Heart left ventricle (tissue), 16 donors: ENCODE data around the gene ATAD1. TPM values are rescaled to one million over a fixed set of nuclear protein-coding genes. Genes with fewer than 3 reads are reported as not detected.

Experiments
- ATAC-seq, 4 donors: fragments of 200-7000 bp; cut with Tn5 transposase; one replicate each; pipeline ENCODE4 v1.9.1; 2020 to 2022; ENCODE audit warnings: moderate library complexity in 4 of 4, mild to moderate bottlenecking in 3 of 4, moderate number of reproducible peaks in 1 of 4
- DNase-seq, 5 donors: peaks; one replicate each; pipeline ENCODE4 v3.0.0-alpha.2; 2020
- H3K27ac ChIP-seq, 12 donors: fragments of 200-600 bp; sonication (generic) in 4 of 12; one replicate each; pipeline versions ENCODE4 v1.5.0 to v1.8.0; 2016 to 2022; ENCODE audit warnings: mild to moderate bottlenecking in 2 of 12
- H3K27me3 ChIP-seq, 9 donors: fragments of 200-600 bp; sonication (generic) in 2 of 9; one replicate each; pipeline versions ENCODE4 v1.5.1 to v1.8.0; 2016 to 2022; ENCODE audit warnings: mild to moderate bottlenecking in 3 of 9
- H3K36me3 ChIP-seq, 9 donors: fragments of 200-600 bp; sonication (generic) in 2 of 9; one replicate each; pipeline versions ENCODE4 v1.5.0 to v1.8.0; 2018 to 2022; ENCODE audit warnings: mild to moderate bottlenecking in 2 of 9
- H3K4me1 ChIP-seq, 12 donors: fragments of 200-600 bp; sonication (generic) in 4 of 12; one replicate each; pipeline versions ENCODE4 v1.5.0 to v1.8.0; 2016 to 2022; ENCODE audit warnings: mild to moderate bottlenecking in 3 of 12
- H3K4me3 ChIP-seq, 12 donors: fragments of 200-600 bp; sonication (generic) in 4 of 12; one replicate each; pipeline versions ENCODE4 v1.5.0 to v1.8.0; 2017 to 2022; ENCODE audit warnings: mild to moderate bottlenecking in 9 of 12, moderate library complexity in 4 of 12
- H3K9me3 ChIP-seq, 12 donors: fragments of 200-600 bp; sonication (generic) in 4 of 12; one replicate each; pipeline versions ENCODE4 v1.5.0 to v1.8.0; 2016 to 2022; ENCODE audit warnings: mild to moderate bottlenecking in 1 of 12
- POLR2A ChIP-seq, 2 donors: fragments of 450-650 bp; IDR thresholded peaks; one replicate each; pipeline ENCODE4 v1.6.1; 2017; ENCODE audit warnings: antibody characterized with exemption in 2 of 2, mild to moderate bottlenecking in 2 of 2, moderate library complexity in 2 of 2
- WGBS, 4 donors: extraction: QIAGEN DNeasy Blood & Tissue Kit in 2 of 4; methylation state at CpG; one replicate each; pipeline versions ENCODE4 v1.1.5 to v1.1.7; 2013 to 2018; 5-methylcytosine and 5-hydroxymethylcytosine counted together
- intact Hi-C, 10 donors: fragments of 100-400 bp; cut with DNase I; formaldehyde crosslinking; loops; one replicate each; pipeline versions ENCODE4 v1.11.1 to v1.14.2; 2022
- polyA plus RNA-seq, 2 donors: library from polyadenylated mRNA; stranded (reverse); fragments of 200-250 nt; gene quantifications; one replicate each; pipeline ENCODE4 v1.2.3, GENCODE V29; 2013
- total RNA-seq, 9 donors: library from RNA; depleted of rRNA in 2 of 9; stranded (reverse); fragments of >200 nt in 2 of 9; fragmentation: NEBNext Ultra II Directional in 3 of 9; extraction: Animal tissue kit (Norgen Biotek cat#: 25700) in 3 of 9; gene quantifications; one replicate each; pipeline versions ENCODE4 v1.1.0 to v1.2.4, GENCODE V29; 2016 to 2023
- TF ChIP-seq, protein P1 (sequence below), 12 donors: fragments of 200-600 bp; sonication (generic) in 4 of 12; IDR thresholded peaks; one replicate each; pipeline versions ENCODE4 v1.5.0 to v1.8.0; 2018 to 2022; ENCODE audit warnings: antibody characterized with exemption in 12 of 12, mild to moderate bottlenecking in 5 of 12
- donor health status: ischemic (EF 13 %, LVEDD 7.1; RV severe dilation, severe dysfunction).
- donor health status: healthy with polysubstance abuse.
- donor health status: DM: no; HTN: yes; CAD: no.
- donor health status: DM: no; HTN: no; CAD: no.
- donor health status: ischemic (EF 25% LVEDD 6.9; RV normal size, moderate dysfunction).
- donor health status: ischemic (EF 25% LVEDD 5.7; RV mildly dilated, moderate dysfunction).
- donor health status: healthy.
- donor health status: DM: yes; HTN: yes; CAD: no.
- donor health status: ischemic (EF 35%, LVEDD 5.7; RV mildly dilated, moderate dysfunction).
- donor health status: nonischemic (EF 11% LVEDD 7.7; RV severe dilation, severe dysfunction).
- donor health status: DM: yes; HTN: yes; CAD: no.
- donor health status: PGD.
- donor health status: ischemic (EF 29% LVEDD 5.4; RV normal size, mild dysfunction).
- donor health status: nonischemic (EF 23%, LVEDD 6.1; RV moderate dilation, normal function).

Gene ATAD1
- total and polyA plus RNA-seq, 11 donors: 17.5 to 115 (median 80.8) TPM

DNA sequence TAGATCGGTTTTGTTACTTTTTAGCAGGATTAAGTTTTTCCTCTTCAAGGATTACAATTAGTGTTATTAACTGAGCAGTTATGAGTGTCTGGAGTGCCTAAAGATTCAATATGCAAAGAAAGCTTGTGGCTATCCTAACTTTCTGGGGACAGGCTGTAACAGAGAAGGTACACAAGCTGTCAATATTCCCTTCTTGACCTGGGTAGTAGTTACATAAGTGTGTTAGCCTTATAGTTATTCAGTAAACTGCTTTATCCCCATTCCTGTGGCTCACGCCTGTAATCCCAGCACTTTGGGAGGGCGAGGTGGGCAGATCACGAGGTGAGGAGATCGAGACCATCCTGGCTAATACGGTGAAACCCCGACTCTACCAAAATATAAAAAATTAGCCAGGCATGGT is 31.6 kb downstream of the ATAD1 start:
- no peak for ATAC-seq
- 95 to 99% (median 98%) methylated on average over 7 of the region's 7 CpGs for WGBS, 4 donors
- H3K36me3 ChIP-seq: peaks cover 0 to 81% (median 65%) of the 10 kb centered on the region in 9 donors
- H3K27me3 ChIP-seq: no peaks in the 10 kb centered on the region
- no peak for DNase-seq
- peaks cover 0 to 12% (median 0%) of the 10 kb centered on the region in 12 donors for H3K4me1 ChIP-seq
- no peak overlapping the region for H3K4me3 ChIP-seq
- H3K27ac ChIP-seq: no peak overlapping the region
- intact Hi-C loops: no loop called here
- TF ChIP-seq, protein P1, sequence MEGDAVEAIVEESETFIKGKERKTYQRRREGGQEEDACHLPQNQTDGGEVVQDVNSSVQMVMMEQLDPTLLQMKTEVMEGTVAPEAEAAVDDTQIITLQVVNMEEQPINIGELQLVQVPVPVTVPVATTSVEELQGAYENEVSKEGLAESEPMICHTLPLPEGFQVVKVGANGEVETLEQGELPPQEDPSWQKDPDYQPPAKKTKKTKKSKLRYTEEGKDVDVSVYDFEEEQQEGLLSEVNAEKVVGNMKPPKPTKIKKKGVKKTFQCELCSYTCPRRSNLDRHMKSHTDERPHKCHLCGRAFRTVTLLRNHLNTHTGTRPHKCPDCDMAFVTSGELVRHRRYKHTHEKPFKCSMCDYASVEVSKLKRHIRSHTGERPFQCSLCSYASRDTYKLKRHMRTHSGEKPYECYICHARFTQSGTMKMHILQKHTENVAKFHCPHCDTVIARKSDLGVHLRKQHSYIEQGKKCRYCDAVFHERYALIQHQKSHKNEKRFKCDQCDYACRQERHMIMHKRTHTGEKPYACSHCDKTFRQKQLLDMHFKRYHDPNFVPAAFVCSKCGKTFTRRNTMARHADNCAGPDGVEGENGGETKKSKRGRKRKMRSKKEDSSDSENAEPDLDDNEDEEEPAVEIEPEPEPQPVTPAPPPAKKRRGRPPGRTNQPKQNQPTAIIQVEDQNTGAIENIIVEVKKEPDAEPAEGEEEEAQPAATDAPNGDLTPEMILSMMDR (IDR thresholded peaks at IDR 0.05): no peak
- no peaks in the 10 kb centered on the region for H3K9me3 ChIP-seq

DNA sequence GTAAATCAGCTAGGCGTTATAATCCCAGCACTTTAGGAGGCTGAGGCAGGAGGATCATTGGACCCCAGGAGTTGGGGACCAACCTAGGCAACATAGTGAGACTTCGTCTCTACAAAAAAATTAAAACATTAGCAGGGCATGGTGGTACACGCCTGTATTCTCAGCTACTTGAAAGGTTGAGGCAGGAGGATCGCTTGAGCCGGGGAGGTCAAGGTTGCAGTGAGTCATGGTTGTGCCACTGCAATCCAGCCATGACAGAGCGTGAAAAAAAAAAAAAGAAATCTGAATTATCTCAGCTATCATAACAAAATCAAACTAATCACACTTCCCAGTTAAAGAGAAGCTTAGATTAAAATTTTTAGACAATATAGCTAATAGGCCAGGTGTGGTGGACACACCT is 35.3 kb downstream of the ATAD1 start:
- no peak overlapping the region for H3K27ac ChIP-seq
- TF ChIP-seq POLR2A (IDR thresholded peaks at IDR 0.05): no peak
- TF ChIP-seq, protein P1 (IDR thresholded peaks at IDR 0.05): no peak

DNA sequence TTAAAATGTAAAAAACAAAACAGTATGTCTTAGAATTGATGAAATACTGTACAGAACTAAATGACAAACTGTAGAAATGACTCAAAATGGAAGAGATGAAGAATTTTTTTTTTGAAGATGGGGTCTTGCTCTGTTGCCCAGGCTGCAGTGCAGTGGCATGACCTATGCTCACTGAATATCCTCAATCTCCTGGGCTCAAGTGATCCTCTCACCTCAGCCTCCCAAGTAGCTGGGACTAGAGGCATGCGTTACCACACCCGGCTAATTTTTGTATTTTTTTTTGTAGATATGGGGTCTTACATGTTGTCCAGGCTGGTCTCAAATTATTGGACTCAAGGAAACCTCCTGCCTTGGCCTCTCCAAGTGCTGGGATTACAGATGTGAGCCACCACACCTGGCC is 36.5 kb downstream of the ATAD1 start:
- intact Hi-C loops: no loop called here
- no peak for ATAC-seq
- TF ChIP-seq, protein P1 (IDR thresholded peaks at IDR 0.05): no peak
- TF ChIP-seq POLR2A (IDR thresholded peaks at IDR 0.05): no peak
- DNase-seq: no peak
- Histone ChIP-seq H3K36me3 (peaks cover 0 to 82% (median 45%) of the 10 kb centered on the region in 9 donors), H3K9me3 (no peaks in the 10 kb centered on the region), H3K27me3 (no peaks in the 10 kb centered on the region), H3K27ac (no peak overlapping the region), H3K4me3 (no peak overlapping the region), H3K4me1 (no peaks in the 10 kb centered on the region)
- WGBS, 4 donors: 95 to 99% (median 98%) methylated on average over 2 of the region's 2 CpGs

More for the DNA sequence above, 35.3 kb downstream of the ATAD1 start:
- no peaks in the 10 kb centered on the region for H3K27me3 ChIP-seq
- no peak overlapping the region for H3K4me3 ChIP-seq
- intact Hi-C loops: no loop called here
- no peak for DNase-seq
- peaks cover 0 to 79% (median 51%) of the 10 kb centered on the region in 9 donors for H3K36me3 ChIP-seq
- 95 to 98% (median 96%) methylated on average over 6 of the region's 6 CpGs for WGBS, 4 donors
- H3K9me3 ChIP-seq: no peaks in the 10 kb centered on the region
- no peaks in the 10 kb centered on the region for H3K4me1 ChIP-seq
- ATAC-seq: no peak

DNA sequence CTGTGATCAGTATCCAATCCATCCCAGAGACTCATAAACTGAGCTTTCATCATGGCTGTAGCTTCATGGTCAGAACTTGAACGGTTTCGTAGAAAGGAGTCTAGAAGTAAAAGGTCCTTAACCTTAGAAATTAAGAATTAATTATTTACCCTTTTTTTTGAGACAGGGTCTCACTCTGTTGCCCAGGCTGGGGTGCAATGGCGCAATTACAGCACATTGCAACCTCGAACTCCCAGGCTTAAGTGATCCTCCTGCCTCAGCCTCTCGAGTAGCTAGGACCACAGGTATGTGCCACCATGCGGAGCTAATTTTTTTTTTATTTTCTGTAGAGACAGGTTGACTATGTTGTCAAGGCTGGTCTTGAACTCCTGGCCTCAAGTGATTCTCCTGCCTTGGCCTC is 41.7 kb downstream of the ATAD1 start:
- Histone ChIP-seq H3K9me3 (no peaks in the 10 kb centered on the region), H3K4me1 (peaks cover 0 to 12% (median 0%) of the 10 kb centered on the region in 12 donors), H3K36me3 (peaks cover 0 to 88% (median 18%) of the 10 kb centered on the region in 9 donors), H3K4me3 (no peak overlapping the region), H3K27me3 (no peaks in the 10 kb centered on the region), H3K27ac (no peak overlapping the region)
- intact Hi-C loops: loop anchor here in 1 of 10 donors (10.0 kb wide), 1 partner anchor 122 kb away; the partner anchor contains the start of gene PAPSS2
- TF ChIP-seq, protein P1 (IDR thresholded peaks at IDR 0.05): no peak
- 91 to 97% (median 96%) methylated on average over 6 of the region's 6 CpGs for WGBS, 4 donors
- no peak for DNase-seq
- ATAC-seq: no peak
